ENCODE results near the gene MFAP1. TPM values are rescaled to one million over a fixed set of nuclear protein-coding genes. Genes with fewer than 3 reads are reported as not detected.

Gene MFAP1
- total RNA-seq, 2 donors from 2014 or later = 6.8 to 20.8 TPM

- Histone ChIP-seq H3K4me3 (peak overlapping the region; percentile 77), H3K27ac (peak overlapping the region; percentile 90 to 99), H3K9me3 (no peaks in the 10 kb centered on the region), H3K27me3 (replicated peaks; ENCODE audit: insufficient read depth) (no peaks in the 10 kb centered on the region), H3K4me1 (ENCODE audit: control insufficient read depth in 1 of 2, low read depth in 2 of 2) (peaks cover 17 to 43% of the 10 kb centered on the region in 2 donors), H3K36me3 (peaks cover 17% of the 10 kb centered on the region)
- TF ChIP-seq, protein P1, sequence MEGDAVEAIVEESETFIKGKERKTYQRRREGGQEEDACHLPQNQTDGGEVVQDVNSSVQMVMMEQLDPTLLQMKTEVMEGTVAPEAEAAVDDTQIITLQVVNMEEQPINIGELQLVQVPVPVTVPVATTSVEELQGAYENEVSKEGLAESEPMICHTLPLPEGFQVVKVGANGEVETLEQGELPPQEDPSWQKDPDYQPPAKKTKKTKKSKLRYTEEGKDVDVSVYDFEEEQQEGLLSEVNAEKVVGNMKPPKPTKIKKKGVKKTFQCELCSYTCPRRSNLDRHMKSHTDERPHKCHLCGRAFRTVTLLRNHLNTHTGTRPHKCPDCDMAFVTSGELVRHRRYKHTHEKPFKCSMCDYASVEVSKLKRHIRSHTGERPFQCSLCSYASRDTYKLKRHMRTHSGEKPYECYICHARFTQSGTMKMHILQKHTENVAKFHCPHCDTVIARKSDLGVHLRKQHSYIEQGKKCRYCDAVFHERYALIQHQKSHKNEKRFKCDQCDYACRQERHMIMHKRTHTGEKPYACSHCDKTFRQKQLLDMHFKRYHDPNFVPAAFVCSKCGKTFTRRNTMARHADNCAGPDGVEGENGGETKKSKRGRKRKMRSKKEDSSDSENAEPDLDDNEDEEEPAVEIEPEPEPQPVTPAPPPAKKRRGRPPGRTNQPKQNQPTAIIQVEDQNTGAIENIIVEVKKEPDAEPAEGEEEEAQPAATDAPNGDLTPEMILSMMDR (IDR thresholded peaks at IDR 0.05) = no peak
- DNase-seq (ENCODE audit: low spot score) (no peak), ATAC-seq (ENCODE audit: insufficient number of reproducible peaks, low FRiP score, low read depth) (no peak)
Observed at GRCh38 chr15:43792761-43793476, 31.6 kb downstream of the MFAP1 start.

DNA sequence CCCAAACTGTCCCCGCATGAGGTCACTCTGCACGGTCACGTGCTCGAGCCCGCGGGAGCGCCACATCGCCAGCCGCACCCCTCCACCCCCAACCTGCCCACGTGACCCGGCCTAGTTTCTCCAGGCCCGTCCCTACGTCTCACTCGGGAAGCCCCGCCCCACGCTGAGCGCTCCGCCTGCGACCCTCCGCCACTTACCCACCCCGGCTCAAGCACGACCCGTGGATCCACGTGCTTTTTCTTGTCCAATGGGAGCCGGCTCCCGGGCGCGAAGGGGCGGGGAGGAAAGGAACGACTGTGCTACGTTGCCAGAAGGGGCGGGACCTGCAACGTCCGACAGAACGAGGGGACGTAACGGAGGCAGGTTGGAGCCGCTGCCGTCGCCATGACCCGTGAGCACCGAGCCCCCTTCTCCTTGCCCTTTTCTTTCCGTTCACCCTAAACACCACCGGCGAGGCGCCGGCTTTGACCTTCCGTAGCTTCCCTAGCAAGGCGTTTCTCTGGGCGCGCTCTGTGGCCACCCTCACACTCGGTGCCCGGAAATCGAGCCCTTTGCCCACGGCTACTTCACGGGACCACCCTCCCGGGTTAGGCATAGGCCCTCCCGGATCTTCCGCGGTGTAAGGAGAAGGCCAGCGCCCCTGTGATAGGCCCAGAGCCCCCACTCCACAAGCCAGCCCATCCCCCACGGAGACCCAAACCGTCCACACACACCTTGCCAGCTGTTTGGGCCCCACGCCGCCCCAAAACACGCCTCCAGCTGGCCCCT, 32.3 kb downstream of the MFAP1 start, which contains the start of gene SERF2:
Gene SERF2, plus strand, starts transcription at position 328 of the 768 bp plus-strand sequence. Its CDS starts 57 bp downstream, at position 385.
- Histone ChIP-seq H3K36me3 (peaks cover 15% of the 10 kb centered on the region), H3K4me3 (peak within 1 kb of the TSS; percentile 77), H3K27ac (peak within 1 kb of the TSS; percentile 90 to 99), H3K9me3 (no peaks in the 10 kb centered on the region), H3K27me3 (replicated peaks; ENCODE audit: insufficient read depth) (no peaks in the 10 kb centered on the region), H3K4me1 (ENCODE audit: control insufficient read depth in 1 of 2, low read depth in 2 of 2) (peaks cover 17 to 35% of the 10 kb centered on the region in 2 donors)
- DNase-seq (ENCODE audit: low spot score) (peak; percentile 99), ATAC-seq (ENCODE audit: insufficient number of reproducible peaks, low FRiP score, low read depth) (peak; percentile 89)
- TF ChIP-seq, protein P1 (IDR thresholded peaks at IDR 0.05) = no peak

- Histone ChIP-seq H3K27me3 (replicated peaks; ENCODE audit: insufficient read depth) (no peaks in the 10 kb centered on the region), H3K4me1 (ENCODE audit: control insufficient read depth in 1 of 2, low read depth in 2 of 2) (peaks cover 11 to 15% of the 10 kb centered on the region in 2 donors), H3K4me3 (no peak overlapping the region), H3K9me3 (no peaks in the 10 kb centered on the region), H3K36me3 (no peaks in the 10 kb centered on the region), H3K27ac (no peak overlapping the region)
- TF ChIP-seq, protein P1 (IDR thresholded peaks at IDR 0.05) = no peak
- no peak for DNase-seq (ENCODE audit: low spot score)
- ATAC-seq (ENCODE audit: insufficient number of reproducible peaks, low FRiP score, low read depth) = no peak
Observed at GRCh38 chr15:43789409-43789808, 35.1 kb downstream of the MFAP1 start.

GRCh38 chr15:43779016-43779415, 45.5 kb downstream of the MFAP1 start:
- no peak for ATAC-seq (ENCODE audit: insufficient number of reproducible peaks, low FRiP score, low read depth)
- Histone ChIP-seq H3K27me3 (replicated peaks; ENCODE audit: insufficient read depth) (no peaks in the 10 kb centered on the region), H3K9me3 (no peaks in the 10 kb centered on the region), H3K4me3 (no peak overlapping the region), H3K36me3 (no peaks in the 10 kb centered on the region), H3K27ac (no peak overlapping the region), H3K4me1 (ENCODE audit: control insufficient read depth in 1 of 2, low read depth in 2 of 2) (peaks cover 3 to 20% of the 10 kb centered on the region in 2 donors)
- TF ChIP-seq, protein P1 (IDR thresholded peaks at IDR 0.05) = no peak
- DNase-seq (ENCODE audit: low spot score) = no peak

- ATAC-seq (ENCODE audit: insufficient number of reproducible peaks, low FRiP score, low read depth) (peak; percentile 70), DNase-seq (ENCODE audit: low spot score) (no peak)
- Histone ChIP-seq H3K9me3 (no peaks in the 10 kb centered on the region), H3K27me3 (replicated peaks; ENCODE audit: insufficient read depth) (no peaks in the 10 kb centered on the region), H3K4me3 (peak overlapping the region; percentile 81), H3K4me1 (ENCODE audit: control insufficient read depth in 1 of 2, low read depth in 2 of 2) (peaks cover 3 to 20% of the 10 kb centered on the region in 2 donors), H3K36me3 (no peaks in the 10 kb centered on the region), H3K27ac (peak overlapping the region; percentile 85 to 91)
- TF ChIP-seq, protein P1 (IDR thresholded peaks at IDR 0.05) = peak; percentile 61
Observed at GRCh38 chr15:43777267-43777914, 47.1 kb downstream of the MFAP1 start.

Data from thoracic aorta (tissue), 2 donors.